HCT116 (cell line): ENCODE data around the gene LRRC46. TPM values are rescaled to one million over a fixed set of nuclear protein-coding genes. Genes with fewer than 3 reads are reported as not detected.

Experiments
- ATAC-seq: fragments of 200-7000 bp; cut with Tn5 transposase; 2 replicates; pipeline ENCODE4 v1.9.1; 2020; ENCODE audit warnings: mild to moderate bottlenecking, moderate library complexity
- BruUV-seq: library from RNA; stranded (reverse); fragments of 400-500 nt; replicated peaks from 2 replicates; lab custom pipeline; 2021; lab: Mats Ljungman, UMichigan
- CTCF ChIA-PET: fragments of 300-600 bp; sonication (Branson Sonifier 250); formaldehyde crosslinking; loops from one replicate; lab custom pipeline; 2021; ENCODE audit warnings: antibody characterized with exemption; lab: Charles Lee
- POLR2A ChIA-PET: fragments of 300-600, 350-600 bp; sonication (Branson Sonifier 250); formaldehyde crosslinking; loops from one replicate; lab custom pipeline; 2021; ENCODE audit warnings: antibody characterized with exemption; lab: Charles Lee
- RAD21 ChIA-PET, 2 experiments: fragments of 300-600 bp; sonication (Branson Sonifier 250); formaldehyde crosslinking; loops; one replicate each; lab custom pipeline; 2023; ENCODE audit warnings: low total read pairs in 2 of 2; ENCODE audit not compliant: uncharacterized antibody in 2 of 2, unreplicated experiment in 2 of 2, low non-redundant PET in 1 of 2; lab: Charles Lee
- DNase-seq: peaks from one replicate; pipeline ENCODE4 v3.0.0-alpha.2; 2010; ENCODE audit warnings: low read depth, low spot score
- H2AFZ ChIP-seq: fragments of 200-600 bp; shearing (Covaris generic), sonication (generic); 2 replicates; pipeline ENCODE4 v1.6.1; 2017; ENCODE audit warnings: low read depth, mixed run types, mixed read lengths, antibody characterized with exemption, low read length; ENCODE audit not compliant: poor library complexity, severe bottlenecking
- H3K27ac ChIP-seq: 2 replicates; pipeline ENCODE4 v1.5.1; 2012; ENCODE audit warnings: low read depth, low read length
- H3K27me3 ChIP-seq: fragments of 200-600 bp; sonication (generic); 2 replicates; pipeline ENCODE4 v1.6.1; 2016; ENCODE audit warnings: mixed run types, low read length, mixed read lengths; ENCODE audit not compliant: insufficient read depth
- H3K36me3 ChIP-seq, 2 experiments: fragments of 200-500 bp in 1 of 2; fragments of 200-600 bp in 1 of 2; sonication (Bioruptor generic) in 1 of 2; sonication (generic) in 1 of 2; 2 replicates each; pipeline versions ENCODE4 v1.5.1 to v1.6.1; 2014 to 2016; ENCODE audit warnings: low read length in 2 of 2, inconsistent platforms in 1 of 2, mixed read lengths in 1 of 2, mixed run types in 1 of 2; ENCODE audit not compliant: insufficient read depth in 2 of 2, control insufficient read depth in 1 of 2
- H3K4me1 ChIP-seq, 2 experiments: fragments of 200-600 bp in 1 of 2; sonication (generic) in 1 of 2; 2 replicates each; pipeline versions ENCODE4 v1.5.1 to v1.6.1; 2012 to 2017; ENCODE audit warnings: low read length in 2 of 2, inconsistent platforms in 1 of 2, mild to moderate bottlenecking in 1 of 2, mixed read lengths in 1 of 2, mixed run types in 1 of 2, moderate library complexity in 1 of 2; ENCODE audit not compliant: insufficient read depth in 2 of 2, control insufficient read depth in 1 of 2
- H3K4me2 ChIP-seq: fragments of 200-600 bp; sonication (generic); 2 replicates; pipeline ENCODE4 v1.6.1; 2017; ENCODE audit warnings: mixed run types, low read length, mixed read lengths
- H3K4me3 ChIP-seq, 2 experiments: fragments of 200-600 bp in 1 of 2; sonication (generic) in 1 of 2; replicated peaks in 1 of 2; 2 replicates each; pipeline ENCODE4 v1.5.1; 2011 to 2016; ENCODE audit warnings: low read length in 2 of 2, control low read depth in 1 of 2, low read depth in 1 of 2, mild to moderate bottlenecking in 1 of 2, mixed read lengths in 1 of 2, mixed run types in 1 of 2
- H3K79me2 ChIP-seq: fragments of 200-600 bp; sonication (generic); 2 replicates; pipeline ENCODE4 v1.6.1; 2017; ENCODE audit warnings: mild to moderate bottlenecking, mixed run types, low read length, moderate library complexity, mixed read lengths; ENCODE audit not compliant: insufficient read depth
- H3K9ac ChIP-seq: fragments of 200-600 bp; sonication (generic); 2 replicates; pipeline ENCODE4 v1.6.1; 2016; ENCODE audit warnings: low read length, mixed read lengths
- H3K9me2 ChIP-seq: fragments of 200-600 bp; sonication (generic), shearing (Covaris generic); 2 replicates; pipeline ENCODE4 v1.6.1; 2017; ENCODE audit warnings: mixed run types, mild to moderate bottlenecking, moderate library complexity; ENCODE audit not compliant: insufficient read depth
- H3K9me3 ChIP-seq, 2 experiments: fragments of 200-500 bp in 1 of 2; fragments of 200-600 bp in 1 of 2; sonication (Bioruptor generic) in 1 of 2; sonication (generic) in 1 of 2; 2 replicates each; pipeline ENCODE4 v1.6.1; 2014 to 2017; ENCODE audit warnings: low read length in 2 of 2, mixed read lengths in 2 of 2, inconsistent platforms in 1 of 2, low read depth in 1 of 2, mild to moderate bottlenecking in 1 of 2, mixed run types in 1 of 2, moderate library complexity in 1 of 2; ENCODE audit not compliant: control insufficient read depth in 1 of 2, insufficient read depth in 1 of 2
- H4K20me1 ChIP-seq: fragments of 200-600 bp; sonication (generic), shearing (Covaris generic); 2 replicates; pipeline ENCODE4 v1.6.1; 2017; ENCODE audit warnings: mixed run types, mild to moderate bottlenecking, moderate library complexity; ENCODE audit not compliant: insufficient read depth
- CBX3 ChIP-seq: IDR thresholded peaks from 2 replicates; pipeline ENCODE4 v1.6.1; 2012; ENCODE audit warnings: low read depth
- CTCF ChIP-seq, 3 experiments: fragments of 200-600 bp in 1 of 3; sonication (generic) in 1 of 3; IDR thresholded peaks in 2 of 3; conservative IDR thresholded peaks in 1 of 3; 2 replicates each; pipeline ENCODE4 v1.5.1; 2012 to 2017; ENCODE audit warnings: low read depth in 2 of 3, low read length in 2 of 3, antibody characterized with exemption in 1 of 3, borderline replicate concordance in 1 of 3, control low read depth in 1 of 3, mild to moderate bottlenecking in 1 of 3, mixed read lengths in 1 of 3, mixed run types in 1 of 3, moderate library complexity in 1 of 3; ENCODE audit not compliant: insufficient read depth in 1 of 3
- EGR1 ChIP-seq: IDR thresholded peaks from 2 replicates; pipeline ENCODE4 v1.6.1; 2012; ENCODE audit warnings: low read depth
- POLR2AphosphoS5 ChIP-seq: IDR thresholded peaks from 2 replicates; pipeline ENCODE4 v1.6.1; 2011; ENCODE audit warnings: mild to moderate bottlenecking, low read depth, low read length, moderate library complexity
- RAD21 ChIP-seq: IDR thresholded peaks from 2 replicates; pipeline ENCODE4 v1.6.1; 2012; ENCODE audit warnings: low read depth, mild to moderate bottlenecking
- SP1 ChIP-seq: IDR thresholded peaks from 2 replicates; pipeline ENCODE4 v1.6.1; 2012; ENCODE audit warnings: low read depth
- SRF ChIP-seq: IDR thresholded peaks from 2 replicates; pipeline ENCODE4 v1.6.1; 2012; ENCODE audit warnings: low read depth
- TCF7L2 ChIP-seq: IDR thresholded peaks from 2 replicates; pipeline ENCODE4 v1.7.0; 2011; ENCODE audit warnings: borderline replicate concordance, inconsistent platforms; ENCODE audit not compliant: insufficient read depth, insufficient read length; ENCODE audit errors: extremely low read depth
- YY1 ChIP-seq: IDR thresholded peaks from 2 replicates; pipeline ENCODE4 v1.6.1; 2011; ENCODE audit warnings: low read length, low read depth, moderate library complexity, mild to moderate bottlenecking; ENCODE audit not compliant: insufficient replicate concordance; ENCODE audit errors: extremely low read depth
- ZBTB33 ChIP-seq: IDR thresholded peaks from 2 replicates; pipeline ENCODE4 v1.6.1; 2011; ENCODE audit warnings: mild to moderate bottlenecking, low read length, moderate library complexity; ENCODE audit not compliant: insufficient replicate concordance; ENCODE audit errors: extremely low read depth
- ZFX ChIP-seq: fragments of 450-650 bp; IDR thresholded peaks from 2 replicates; pipeline ENCODE4 v1.6.1; 2017
- intact Hi-C: fragments of 100-400 bp; cut with micrococcal nuclease; formaldehyde crosslinking; loops from 2 replicates; pipeline ENCODE4 v1.10.0; 2022
- total RNA-seq: library from RNA; stranded (reverse); gene quantifications from one replicate; pipeline ENCODE4 v1.2.1, GENCODE V29; 2021; ENCODE audit not compliant: unreplicated experiment
- TF ChIP-seq, protein P1 (sequence below): IDR thresholded peaks from 2 replicates; pipeline ENCODE4 v1.6.1; 2012

Gene LRRC46
- total RNA-seq, 1 experiment from 2014 or later = 0.76 TPM

DNA sequence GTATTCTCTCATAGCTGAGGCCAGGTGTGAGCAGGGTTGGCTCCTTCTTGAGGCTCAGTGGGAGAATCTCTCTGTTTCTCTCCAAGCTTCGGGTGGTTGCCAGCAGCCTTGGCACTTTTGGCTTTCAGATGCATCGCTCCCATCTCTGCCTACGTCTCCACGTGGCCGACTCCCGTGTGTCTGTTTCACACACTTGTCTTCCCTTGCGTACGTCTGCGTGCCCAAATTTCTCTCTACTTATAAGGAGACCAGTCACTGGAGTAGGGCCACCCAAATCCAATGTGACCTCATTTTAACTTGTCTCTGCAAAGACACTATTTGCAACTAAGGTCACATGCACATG lies 24.6 kb upstream of the LRRC46 start:
- no peak overlapping the region for H3K27ac ChIP-seq
- H3K4me1 ChIP-seq = peaks cover 25 to 27% of the 10 kb centered on the region in 2 experiments
- H3K36me3 ChIP-seq = peaks cover 11% of the 10 kb centered on the region in 2 experiments; a peak in 2 of 4 replicates
- TF ChIP-seq CTCF (IDR thresholded peaks at IDR 0.05 in 2 of 3, conservative IDR thresholded peaks at IDR 0.05 in 1 of 3; ENCODE audit: borderline replicate concordance in 1 of 3, insufficient read depth in 1 of 3, low read depth in 2 of 3, low read length in 2 of 3) = no peak
- no peak for TF ChIP-seq SRF
- TF ChIP-seq EGR1 = no peak
- no peak for TF ChIP-seq SP1
- TF ChIP-seq POLR2AphosphoS5 = no peak
- no peak for TF ChIP-seq TCF7L2
- TF ChIP-seq, protein P1, sequence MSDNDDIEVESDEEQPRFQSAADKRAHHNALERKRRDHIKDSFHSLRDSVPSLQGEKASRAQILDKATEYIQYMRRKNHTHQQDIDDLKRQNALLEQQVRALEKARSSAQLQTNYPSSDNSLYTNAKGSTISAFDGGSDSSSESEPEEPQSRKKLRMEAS = no peak
- TF ChIP-seq YY1 = no peak
- TF ChIP-seq ZBTB33 = no peak
- TF ChIP-seq RAD21 = no peak
- TF ChIP-seq CBX3 = no peak
- TF ChIP-seq ZFX = no peak
- no peak overlapping the region for H3K4me2 ChIP-seq
- RAD21 ChIA-PET = no interaction called here
- H3K4me3 ChIP-seq = no peak overlapping the region
- H3K9me2 ChIP-seq = no peaks in the 10 kb centered on the region
- H3K27me3 ChIP-seq = peaks cover 11% of the 10 kb centered on the region; the same call in 1 of the 2 replicates
- intact Hi-C loops = no loop called here
- H3K9ac ChIP-seq = no peak overlapping the region
- H3K79me2 ChIP-seq = no peaks in the 10 kb centered on the region
- ATAC-seq (no peak), DNase-seq (no peak)
- H3K9me3 ChIP-seq = no peaks in the 10 kb centered on the region
- CTCF ChIA-PET = no interaction called here
- POLR2A ChIA-PET = no interaction called here
- BruUV-seq = no TSS peak
- H4K20me1 ChIP-seq = no peaks in the 10 kb centered on the region
- no peak overlapping the region for H2AFZ ChIP-seq
